SU-DHL-6 (cell line): ENCODE results near the gene LRP6.

Experiments used
- H2AFZ ChIP-seq: fragments of 200-600 bp; sonication (generic); 2 replicates; pipeline ENCODE4 v1.6.1; 2014; ENCODE audit warnings: low read depth, mild to moderate bottlenecking, moderate library complexity, mixed read lengths, antibody characterized with exemption, low read length; ENCODE audit not compliant: severe bottlenecking
- H3F3A ChIP-seq: fragments of 200-600 bp; shearing (Covaris generic); 2 replicates; pipeline ENCODE4 v1.6.0; 2016; ENCODE audit warnings: antibody characterized with exemption, mild to moderate bottlenecking; ENCODE audit not compliant: insufficient read depth
- H3K27ac ChIP-seq: fragments of 200-600 bp; sonication (generic); 2 replicates; pipeline ENCODE4 v1.5.1; 2016; ENCODE audit warnings: low read depth, mild to moderate bottlenecking, low read length, moderate library complexity, mixed read lengths
- H3K27me3 ChIP-seq: fragments of 200-600 bp; sonication (generic), shearing (Covaris generic); 2 replicates; pipeline ENCODE4 v1.6.0; 2014; ENCODE audit warnings: mild to moderate bottlenecking, low read length
- H3K36me3 ChIP-seq: fragments of 200-600 bp; sonication (generic); 2 replicates; pipeline ENCODE4 v1.6.1; 2014; ENCODE audit warnings: mild to moderate bottlenecking, low read length, mixed read lengths
- H3K4me2 ChIP-seq: fragments of 300-600, 200-600 bp; shearing (Covaris generic), sonication (generic); 2 replicates; pipeline ENCODE4 v1.6.0; 2014; ENCODE audit warnings: low read length, low read depth, mild to moderate bottlenecking; ENCODE audit not compliant: poor library complexity, severe bottlenecking
- H3K4me3 ChIP-seq: fragments of 200-600 bp; sonication (generic); 2 replicates; pipeline ENCODE4 v1.5.1; 2014; ENCODE audit warnings: antibody characterized with exemption, low read length, mild to moderate bottlenecking, mixed read lengths; ENCODE audit not compliant: insufficient read depth, poor library complexity, severe bottlenecking
- H3K79me2 ChIP-seq: fragments of 200-600 bp; sonication (generic); 2 replicates; pipeline ENCODE4 v1.6.1; 2014; ENCODE audit warnings: mild to moderate bottlenecking, low read length, moderate library complexity; ENCODE audit not compliant: insufficient read depth
- H3K9ac ChIP-seq: fragments of 200-600 bp; sonication (generic); 2 replicates; pipeline ENCODE4 v1.7.0; 2014; ENCODE audit warnings: mild to moderate bottlenecking, low read length
- H3K9me2 ChIP-seq: fragments of 200-600 bp; sonication (generic); replicated peaks from 2 replicates; pipeline ENCODE4 v1.6.1; 2014; ENCODE audit warnings: low read length; ENCODE audit not compliant: insufficient read depth
- H3K9me3 ChIP-seq: fragments of 200-600 bp; sonication (generic); 2 replicates; pipeline ENCODE4 v1.6.1; 2014; ENCODE audit warnings: low read length, mixed read lengths; ENCODE audit not compliant: insufficient read depth
- H4K20me1 ChIP-seq: fragments of 200-600 bp; sonication (generic); 2 replicates; pipeline ENCODE4 v1.6.1; 2014; ENCODE audit warnings: low read depth, mild to moderate bottlenecking, antibody characterized with exemption, low read length, moderate library complexity, mixed read lengths
- EZH2phosphoT487 ChIP-seq: fragments of 200-600 bp; sonication (generic), shearing (Covaris generic); conservative IDR thresholded peaks from 2 replicates; pipeline ENCODE4 v1.6.1; 2018; ENCODE audit warnings: mild to moderate bottlenecking, antibody characterized with exemption, low read length, moderate library complexity, mixed read lengths
- TF ChIP-seq, protein P1 (sequence below): fragments of 200-600 bp; sonication (generic); IDR thresholded peaks from one replicate; pipeline ENCODE4 v1.5.1; 2017; ENCODE audit warnings: antibody characterized with exemption, mild to moderate bottlenecking, low read length, moderate library complexity; ENCODE audit not compliant: insufficient read depth, poor library complexity, severe bottlenecking

The LRP6 gene

GRCh38 chr12:12099102-12099501 lies 167.7 kb downstream of the LRP6 start:
- H2AFZ ChIP-seq = no peak overlapping the region
- H3K4me2 ChIP-seq = no peak overlapping the region
- no peak overlapping the region for H3K9ac ChIP-seq
- no peak overlapping the region for H3K27ac ChIP-seq
- H3K79me2 ChIP-seq = no peaks in the 10 kb centered on the region
- no peaks in the 10 kb centered on the region for H4K20me1 ChIP-seq
- H3K36me3 ChIP-seq = no peaks in the 10 kb centered on the region
- H3K27me3 ChIP-seq = no peaks in the 10 kb centered on the region
- H3F3A ChIP-seq = no peaks in the 10 kb centered on the region
- H3K9me3 ChIP-seq = no peaks in the 10 kb centered on the region
- TF ChIP-seq, protein P1, sequence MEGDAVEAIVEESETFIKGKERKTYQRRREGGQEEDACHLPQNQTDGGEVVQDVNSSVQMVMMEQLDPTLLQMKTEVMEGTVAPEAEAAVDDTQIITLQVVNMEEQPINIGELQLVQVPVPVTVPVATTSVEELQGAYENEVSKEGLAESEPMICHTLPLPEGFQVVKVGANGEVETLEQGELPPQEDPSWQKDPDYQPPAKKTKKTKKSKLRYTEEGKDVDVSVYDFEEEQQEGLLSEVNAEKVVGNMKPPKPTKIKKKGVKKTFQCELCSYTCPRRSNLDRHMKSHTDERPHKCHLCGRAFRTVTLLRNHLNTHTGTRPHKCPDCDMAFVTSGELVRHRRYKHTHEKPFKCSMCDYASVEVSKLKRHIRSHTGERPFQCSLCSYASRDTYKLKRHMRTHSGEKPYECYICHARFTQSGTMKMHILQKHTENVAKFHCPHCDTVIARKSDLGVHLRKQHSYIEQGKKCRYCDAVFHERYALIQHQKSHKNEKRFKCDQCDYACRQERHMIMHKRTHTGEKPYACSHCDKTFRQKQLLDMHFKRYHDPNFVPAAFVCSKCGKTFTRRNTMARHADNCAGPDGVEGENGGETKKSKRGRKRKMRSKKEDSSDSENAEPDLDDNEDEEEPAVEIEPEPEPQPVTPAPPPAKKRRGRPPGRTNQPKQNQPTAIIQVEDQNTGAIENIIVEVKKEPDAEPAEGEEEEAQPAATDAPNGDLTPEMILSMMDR = no peak
- TF ChIP-seq EZH2phosphoT487 = no peak
- H3K9me2 ChIP-seq = no peaks in the 10 kb centered on the region
- no peak overlapping the region for H3K4me3 ChIP-seq

- Histone ChIP-seq H3K4me3 (no peak overlapping the region), H3K9me3 (no peaks in the 10 kb centered on the region), H4K20me1 (no peaks in the 10 kb centered on the region), H3K36me3 (no peaks in the 10 kb centered on the region), H3K4me2 (no peak overlapping the region), H3K27me3 (no peaks in the 10 kb centered on the region), H3K79me2 (no peaks in the 10 kb centered on the region), H3F3A (no peaks in the 10 kb centered on the region), H3K9ac (no peak overlapping the region), H3K27ac (no peak overlapping the region), H2AFZ (no peak overlapping the region), H3K9me2 (no peaks in the 10 kb centered on the region)
- TF ChIP-seq, protein P1 = no peak
Observed at GRCh38 chr12:12098691-12099015, 168.2 kb downstream of the LRP6 start.

DNA sequence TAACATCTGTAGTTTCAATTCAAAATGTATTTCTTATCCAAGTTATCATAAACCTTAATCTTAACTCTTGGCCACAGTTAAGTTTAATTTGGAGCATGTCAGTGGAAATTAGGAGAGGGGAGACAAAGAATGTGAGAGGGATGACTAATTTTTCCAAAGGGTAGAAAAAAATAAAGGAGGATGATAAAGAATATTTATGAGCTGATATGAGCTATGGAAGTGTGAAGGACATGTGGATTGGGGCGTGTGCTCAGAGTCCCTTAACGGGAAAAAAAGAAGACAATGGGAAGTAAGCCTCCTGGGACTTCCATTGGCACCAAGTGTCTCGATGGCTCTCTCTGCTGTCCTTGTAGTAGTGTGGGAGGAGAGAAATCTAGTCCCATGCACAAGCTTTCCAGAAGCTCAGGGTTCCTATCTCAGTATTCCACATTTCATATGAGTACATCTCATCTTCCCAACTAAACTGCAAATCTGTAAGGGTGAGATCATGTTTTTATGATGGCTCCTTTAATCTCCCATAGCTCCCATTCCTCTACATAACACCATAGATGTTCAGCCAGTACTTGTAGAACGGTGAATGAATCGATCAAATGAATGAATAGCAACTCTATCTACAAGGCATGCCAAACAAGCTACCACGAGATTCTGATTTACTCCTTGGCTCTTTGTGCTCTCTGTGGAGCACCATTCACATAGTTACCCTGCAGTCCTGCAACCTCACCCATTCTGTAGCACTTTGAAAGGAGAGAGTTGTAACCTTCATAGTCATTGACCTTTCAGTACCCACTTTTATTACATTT lies 168.8 kb downstream of the LRP6 start:
- Histone ChIP-seq H3K27me3 (no peaks in the 10 kb centered on the region), H3K9ac (no peak overlapping the region), H2AFZ (no peak overlapping the region), H3K27ac (no peak overlapping the region), H3K36me3 (no peaks in the 10 kb centered on the region), H3K4me2 (no peak overlapping the region), H3K79me2 (no peaks in the 10 kb centered on the region), H3K9me2 (no peaks in the 10 kb centered on the region), H3K4me3 (no peak overlapping the region), H4K20me1 (no peaks in the 10 kb centered on the region), H3F3A (no peaks in the 10 kb centered on the region), H3K9me3 (no peaks in the 10 kb centered on the region)
- TF ChIP-seq, protein P1 = no peak
- TF ChIP-seq EZH2phosphoT487 = no peak
